Psoas muscle (tissue), 8 donors: ENCODE results near the gene ZNF839. TPM values are rescaled to one million over a fixed set of nuclear protein-coding genes. Genes with fewer than 3 reads are reported as not detected.

ENCODE experiments used
- ATAC-seq, 4 donors: fragments of 200-7000 bp; cut with Tn5 transposase; one replicate each; pipeline ENCODE4 v1.9.1; 2020; ENCODE audit warnings: moderate library complexity in 3 of 4, mild to moderate bottlenecking in 2 of 4
- DNase-seq, 2 donors: peaks; one replicate each; pipeline ENCODE4 v3.0.0-alpha.2; 2020
- H3K27ac ChIP-seq: fragments of 200-600 bp; one replicate; pipeline ENCODE4 v1.8.0; 2022
- H3K27me3 ChIP-seq, 3 donors: fragments of 200-600 bp in 1 of 3; one replicate each; pipeline versions ENCODE4 v1.6.1 to v1.8.0; 2013 to 2022; ENCODE audit warnings: low read length in 2 of 3, mild to moderate bottlenecking in 2 of 3, moderate library complexity in 1 of 3; ENCODE audit not compliant: insufficient read depth in 3 of 3
- H3K36me3 ChIP-seq, 2 donors: fragments of 200-600 bp in 1 of 2; one replicate each; pipeline versions ENCODE4 v1.6.1 to v1.8.0; 2013 to 2022; ENCODE audit warnings: low read depth in 1 of 2, mild to moderate bottlenecking in 1 of 2, moderate library complexity in 1 of 2; ENCODE audit not compliant: insufficient read depth in 1 of 2
- H3K4me1 ChIP-seq: fragments of 200-600 bp; one replicate; pipeline ENCODE4 v1.8.0; 2022
- H3K4me3 ChIP-seq: fragments of 200-600 bp; one replicate; pipeline ENCODE4 v1.8.0; 2022; ENCODE audit warnings: mild to moderate bottlenecking
- H3K9me3 ChIP-seq: fragments of 200-600 bp; one replicate; pipeline ENCODE4 v1.8.0; 2022
- WGBS, 3 donors: extraction: QIAGEN DNeasy Blood & Tissue Kit; methylation state at CpG; one replicate each; pipeline versions ENCODE4 v1.1.6 to v1.1.7; 2013; 5-methylcytosine and 5-hydroxymethylcytosine counted together
- intact Hi-C, 2 donors: fragments of 100-400 bp; cut with DNase I; formaldehyde crosslinking; loops; one replicate each; pipeline versions ENCODE4 v1.11.0 to v1.14.2; 2022
- polyA plus RNA-seq, 3 donors: library from polyadenylated mRNA; stranded (reverse); fragments of 200-250 nt; gene quantifications; one replicate each; pipeline ENCODE4 v1.2.3, GENCODE V29; 2013
- total RNA-seq, 4 donors: library from RNA; stranded (reverse); fragmentation: NEBNext Ultra II Directional in 2 of 4; extraction: Animal tissue kit (Norgen Biotek cat#: 25700) in 2 of 4; gene quantifications; one replicate each; pipeline versions ENCODE4 v1.2.1 to v1.2.4, GENCODE V29; 2021 to 2023
- TF ChIP-seq, protein P1 (sequence below): fragments of 200-600 bp; IDR thresholded peaks from one replicate; pipeline ENCODE4 v1.8.0; 2022; ENCODE audit warnings: antibody characterized with exemption
- donor health status: healthy with polysubstance abuse.
- donor health status: DM: no; HTN: no; CAD: no; lungs with moderate emphysema.
- donor health status: Bipolar disorder and iron deficiency.
- donor health status: healthy.
- donor health status: DM: yes; HTN: yes; CAD: no.
- donor health status: DM: no; HTN: no; CAD: no.
- donor health status: DM: no; HTN: no; CAD: no.
- donor health status: DM: yes; HTN: yes; CAD: no.

Gene ZNF839
- total and polyA plus RNA-seq, 7 donors = 4.6 to 18.2 (median 10.0) TPM

DNA sequence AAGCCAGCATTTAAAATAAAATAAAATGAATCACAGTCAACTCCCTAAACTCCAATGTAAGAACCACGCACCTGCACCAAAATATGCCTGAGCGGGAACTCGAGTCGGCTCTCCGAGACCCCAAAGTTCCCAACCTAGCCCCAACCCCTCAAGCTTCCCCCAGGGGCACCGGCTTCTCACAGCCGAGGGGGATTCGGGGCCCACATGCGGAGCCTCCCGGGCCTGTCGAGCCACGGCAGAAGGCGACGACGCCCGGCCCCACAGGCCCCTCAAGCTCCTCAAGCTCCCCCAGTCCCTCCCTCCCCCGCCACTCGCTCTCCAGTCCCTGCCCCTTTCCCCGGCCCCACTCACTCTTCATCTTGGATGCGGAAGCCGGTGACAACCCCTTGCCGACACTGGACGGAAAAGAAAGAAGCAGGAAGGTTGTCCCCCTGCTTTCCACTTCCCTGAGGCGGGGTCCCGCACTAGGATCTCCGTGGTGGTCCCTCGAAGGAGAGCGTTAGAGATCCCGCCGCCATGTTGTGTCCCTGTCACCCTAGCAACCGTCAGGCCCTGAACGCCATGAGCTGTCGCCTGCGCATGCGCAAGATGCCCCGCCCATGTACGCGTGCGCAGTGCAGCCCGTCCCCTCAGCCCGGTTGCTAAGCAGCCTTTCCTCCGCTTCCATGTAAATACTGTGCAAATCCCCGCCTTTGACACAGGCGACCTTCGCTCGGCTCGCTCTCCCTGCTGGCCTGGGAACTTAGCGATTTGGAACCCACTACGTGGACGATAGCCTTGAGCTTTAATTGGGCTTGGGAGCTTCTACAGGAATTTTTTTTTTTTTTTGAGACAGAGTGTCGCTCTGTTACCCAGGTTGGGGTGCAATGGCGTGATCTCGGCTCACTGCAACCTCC is 14.7 kb upstream of the ZNF839 start, which contains the start of gene MOK:
Gene MOK (minus strand): TSS at position 554 of the 896 bp plus-strand sequence. CDS start 196 bp downstream, at position 358.
- H3K9me3 ChIP-seq = no peaks in the 10 kb centered on the region
- no peaks in the 10 kb centered on the region for H3K36me3 ChIP-seq
- H3K4me3 ChIP-seq = peak within 1 kb of the TSS; percentile 73
- peak within 1 kb of the TSS; percentile 36 for H3K27ac ChIP-seq
- TF ChIP-seq, protein P1, sequence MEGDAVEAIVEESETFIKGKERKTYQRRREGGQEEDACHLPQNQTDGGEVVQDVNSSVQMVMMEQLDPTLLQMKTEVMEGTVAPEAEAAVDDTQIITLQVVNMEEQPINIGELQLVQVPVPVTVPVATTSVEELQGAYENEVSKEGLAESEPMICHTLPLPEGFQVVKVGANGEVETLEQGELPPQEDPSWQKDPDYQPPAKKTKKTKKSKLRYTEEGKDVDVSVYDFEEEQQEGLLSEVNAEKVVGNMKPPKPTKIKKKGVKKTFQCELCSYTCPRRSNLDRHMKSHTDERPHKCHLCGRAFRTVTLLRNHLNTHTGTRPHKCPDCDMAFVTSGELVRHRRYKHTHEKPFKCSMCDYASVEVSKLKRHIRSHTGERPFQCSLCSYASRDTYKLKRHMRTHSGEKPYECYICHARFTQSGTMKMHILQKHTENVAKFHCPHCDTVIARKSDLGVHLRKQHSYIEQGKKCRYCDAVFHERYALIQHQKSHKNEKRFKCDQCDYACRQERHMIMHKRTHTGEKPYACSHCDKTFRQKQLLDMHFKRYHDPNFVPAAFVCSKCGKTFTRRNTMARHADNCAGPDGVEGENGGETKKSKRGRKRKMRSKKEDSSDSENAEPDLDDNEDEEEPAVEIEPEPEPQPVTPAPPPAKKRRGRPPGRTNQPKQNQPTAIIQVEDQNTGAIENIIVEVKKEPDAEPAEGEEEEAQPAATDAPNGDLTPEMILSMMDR = no peak
- peaks cover 0 to 1% (median 0%) of the 10 kb centered on the region in 3 donors for H3K27me3 ChIP-seq
- no peaks in the 10 kb centered on the region for H3K4me1 ChIP-seq
- intact Hi-C loops = no loop called here
- 1% methylated on average over 50 to 53 of the region's 53 CpGs for WGBS, 3 donors
- peak; percentile 94 to 97 for DNase-seq
- peak; percentile 99 to 100 (median 99) for ATAC-seq

DNA sequence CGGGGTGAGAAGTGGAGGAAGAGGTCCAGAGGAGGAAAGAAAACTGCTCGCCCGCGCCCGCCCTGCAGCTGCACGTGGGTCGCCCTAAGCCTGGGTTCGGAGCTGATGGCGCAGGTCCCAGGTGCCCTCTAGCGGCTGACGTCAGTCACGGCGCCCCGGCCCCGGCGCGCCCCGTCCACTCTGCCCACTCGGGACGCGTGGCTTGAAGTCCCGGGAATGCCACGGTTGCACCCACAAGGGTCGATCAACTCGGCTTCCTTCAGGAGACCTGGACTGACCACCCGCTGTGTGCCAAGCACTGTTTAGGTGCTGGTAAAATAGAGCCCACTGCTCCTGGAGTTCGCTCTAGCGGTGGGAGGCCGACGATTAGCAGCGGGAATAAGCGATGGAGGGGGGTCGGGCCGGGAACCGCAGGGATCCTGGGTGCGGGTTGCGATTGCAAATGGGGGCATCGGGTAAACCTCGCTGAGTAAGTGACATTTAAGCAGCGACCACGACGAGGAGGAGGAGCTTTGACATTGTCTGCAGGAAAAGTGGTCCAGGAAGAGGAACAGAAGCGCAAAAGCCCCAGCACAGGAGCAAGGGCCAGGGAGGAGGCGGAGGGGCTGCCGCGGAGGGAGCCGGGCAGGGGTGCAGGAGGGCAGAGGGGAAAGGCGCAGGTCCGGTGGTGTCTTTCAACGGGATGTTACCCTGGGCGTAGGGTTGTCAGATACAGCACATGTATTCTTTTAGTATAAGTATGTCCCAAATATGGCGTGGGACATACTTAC is 5.1 kb upstream of the ZNF839 start:
- DNase-seq = peak; percentile 85 to 93
- Histone ChIP-seq H3K4me3 (peak overlapping the region; percentile 71), H3K4me1 (peaks cover 26% of the 10 kb centered on the region), H3K36me3 (no peaks in the 10 kb centered on the region), H3K27me3 (no peaks in the 10 kb centered on the region), H3K27ac (peak overlapping the region; percentile 65), H3K9me3 (no peaks in the 10 kb centered on the region)
- intact Hi-C loops = loop anchor here (1.0 to 10.0 kb wide), 6 partner anchors 79 to 350 kb away; partner anchors contain the start of genes DYNC1H1 (in 2 of the 2) and HSP90AA1 (in 1 of the 2)
- ATAC-seq = peak; percentile 56 to 62 (median 59)
- WGBS, 3 donors = 9 to 10% (median 9%) methylated on average over 51 to 52 of the region's 52 CpGs
- TF ChIP-seq, protein P1 = peak; percentile 93

DNA sequence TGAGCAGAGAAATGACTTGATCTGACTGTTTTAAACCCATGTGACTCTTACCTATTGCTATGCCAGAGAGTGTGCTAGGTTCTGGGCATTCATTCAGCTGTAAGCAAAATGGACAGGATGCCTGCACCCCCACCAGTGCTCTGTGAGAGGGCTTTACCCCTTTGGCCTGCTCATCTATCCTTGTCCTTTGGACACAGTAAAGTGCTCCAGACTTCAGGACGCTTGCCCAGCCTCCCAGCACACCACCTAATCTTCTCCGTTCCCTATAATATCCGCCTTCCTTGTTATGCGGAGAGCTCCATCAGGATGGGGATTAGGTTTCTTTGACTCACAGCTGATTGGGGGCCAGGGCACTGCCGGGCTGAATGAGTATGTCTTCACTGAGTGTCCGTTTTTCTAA is 4.4 kb upstream of the ZNF839 start:
- Histone ChIP-seq H3K27me3 (no peaks in the 10 kb centered on the region), H3K36me3 (no peaks in the 10 kb centered on the region), H3K4me3 (no peak overlapping the region), H3K4me1 (peaks cover 26% of the 10 kb centered on the region), H3K27ac (peak overlapping the region; percentile 19), H3K9me3 (no peaks in the 10 kb centered on the region)
- DNase-seq = no peak
- intact Hi-C loops = loop anchor here (2.0 to 10.0 kb wide), 3 partner anchors 80 to 350 kb away; partner anchors contain the start of genes DYNC1H1 (in 2 of the 2) and HSP90AA1 (in 1 of the 2)
- TF ChIP-seq, protein P1 = no peak
- no peak for ATAC-seq
- WGBS, 3 donors = 50 to 87% (median 71%) methylated on average over 6 of the region's 6 CpGs

DNA sequence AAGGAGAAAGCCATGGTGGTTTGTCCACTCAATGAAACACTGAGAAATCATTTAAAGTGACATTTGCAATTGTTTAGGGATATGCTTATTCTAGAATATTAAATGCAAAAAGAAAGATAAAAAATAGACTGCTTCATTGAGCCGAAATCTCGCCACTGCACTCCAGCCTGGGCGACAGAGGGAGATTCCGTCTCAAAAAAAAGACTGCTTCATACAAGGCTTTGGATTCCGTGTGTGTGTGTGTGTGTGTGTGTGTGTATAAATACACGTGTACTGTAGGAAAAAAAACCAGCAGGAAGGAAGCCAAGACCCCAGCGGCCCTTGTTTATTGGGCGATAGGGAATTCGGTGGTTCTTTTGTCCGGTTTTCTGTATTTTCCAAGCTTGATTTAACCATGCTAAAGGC is 3.2 kb upstream of the ZNF839 start:
- no peaks in the 10 kb centered on the region for H3K9me3 ChIP-seq
- peaks cover 33% of the 10 kb centered on the region for H3K4me1 ChIP-seq
- H3K4me3 ChIP-seq = peak overlapping the region; percentile 70
- H3K27me3 ChIP-seq = no peaks in the 10 kb centered on the region
- 2 to 8% (median 2%) methylated on average over 10 of the region's 10 CpGs for WGBS, 3 donors
- H3K27ac ChIP-seq = peak overlapping the region; percentile 99
- intact Hi-C loops = loop anchor here (5.0 to 10.0 kb wide), 2 partner anchors 229 to 352 kb away; partner anchors contain the start of genes DYNC1H1 (in 2 of the 2) and HSP90AA1 (in 1 of the 2)
- ATAC-seq = no peak
- H3K36me3 ChIP-seq = no peaks in the 10 kb centered on the region
- TF ChIP-seq, protein P1 = no peak
- DNase-seq = no peak
